AG04449 (cell line): ENCODE data around the gene EFCAB5.

Experiments used
- CTCF ChIA-PET: fragments of 350-600 bp; formaldehyde crosslinking; extraction: SDS; loops from one replicate; lab custom pipeline; 2021; ENCODE audit warnings: antibody characterized with exemption; lab: Yijun Ruan, JAX
- POLR2A ChIA-PET: fragments of 400-600, 350-600 bp; formaldehyde crosslinking; extraction: SDS; loops from one replicate; lab custom pipeline; 2020; ENCODE audit warnings: antibody characterized with exemption, inconsistent platforms; lab: Yijun Ruan, JAX
- DNase-seq: peaks from one replicate; pipeline ENCODE4 v3.0.0-alpha.2; 2010; ENCODE audit warnings: low read depth, low spot score
- H3K4me3 ChIP-seq: 2 replicates; pipeline ENCODE4 v1.5.1; 2011; ENCODE audit warnings: low read depth, mild to moderate bottlenecking, control low read depth, low read length
- TF ChIP-seq, protein P1 (sequence below): IDR thresholded peaks from one replicate; pipeline ENCODE4 v1.5.1; 2011; ENCODE audit warnings: mild to moderate bottlenecking, moderate library complexity, low read length, control low read depth, inconsistent platforms; ENCODE audit not compliant: insufficient read depth; ENCODE audit errors: missing control alignments

EFCAB5 gene

DNA sequence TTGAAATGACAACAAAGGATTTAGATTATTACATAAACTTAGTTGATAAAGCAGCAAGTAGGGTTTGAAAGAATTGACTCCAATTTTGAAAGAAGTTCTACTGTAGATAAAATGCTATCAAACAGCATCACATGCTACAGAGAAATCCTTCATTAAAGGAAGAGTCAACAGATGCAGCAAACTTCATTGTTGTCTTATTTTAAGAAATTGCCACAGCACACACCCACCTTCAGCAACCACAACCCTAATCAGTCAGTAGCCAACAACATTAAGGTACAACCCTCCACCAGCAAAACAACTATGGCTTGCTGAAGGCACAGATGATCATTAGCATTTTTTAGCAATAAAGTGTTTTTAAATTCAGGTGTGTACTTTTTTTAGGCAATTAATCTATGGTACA, 100.1 kb downstream of the EFCAB5 start:
- no peak overlapping the region for H3K4me3 ChIP-seq
- POLR2A ChIA-PET: no interaction called here
- no peak for DNase-seq
- TF ChIP-seq, protein P1, sequence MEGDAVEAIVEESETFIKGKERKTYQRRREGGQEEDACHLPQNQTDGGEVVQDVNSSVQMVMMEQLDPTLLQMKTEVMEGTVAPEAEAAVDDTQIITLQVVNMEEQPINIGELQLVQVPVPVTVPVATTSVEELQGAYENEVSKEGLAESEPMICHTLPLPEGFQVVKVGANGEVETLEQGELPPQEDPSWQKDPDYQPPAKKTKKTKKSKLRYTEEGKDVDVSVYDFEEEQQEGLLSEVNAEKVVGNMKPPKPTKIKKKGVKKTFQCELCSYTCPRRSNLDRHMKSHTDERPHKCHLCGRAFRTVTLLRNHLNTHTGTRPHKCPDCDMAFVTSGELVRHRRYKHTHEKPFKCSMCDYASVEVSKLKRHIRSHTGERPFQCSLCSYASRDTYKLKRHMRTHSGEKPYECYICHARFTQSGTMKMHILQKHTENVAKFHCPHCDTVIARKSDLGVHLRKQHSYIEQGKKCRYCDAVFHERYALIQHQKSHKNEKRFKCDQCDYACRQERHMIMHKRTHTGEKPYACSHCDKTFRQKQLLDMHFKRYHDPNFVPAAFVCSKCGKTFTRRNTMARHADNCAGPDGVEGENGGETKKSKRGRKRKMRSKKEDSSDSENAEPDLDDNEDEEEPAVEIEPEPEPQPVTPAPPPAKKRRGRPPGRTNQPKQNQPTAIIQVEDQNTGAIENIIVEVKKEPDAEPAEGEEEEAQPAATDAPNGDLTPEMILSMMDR: no peak
- CTCF ChIA-PET: interaction anchor here (1.2 to 3.3 kb wide), 2 partner anchors 14 to 51 kb away, joined by 3 to 12 read pairs; no protein-coding TSS in a partner anchor

DNA sequence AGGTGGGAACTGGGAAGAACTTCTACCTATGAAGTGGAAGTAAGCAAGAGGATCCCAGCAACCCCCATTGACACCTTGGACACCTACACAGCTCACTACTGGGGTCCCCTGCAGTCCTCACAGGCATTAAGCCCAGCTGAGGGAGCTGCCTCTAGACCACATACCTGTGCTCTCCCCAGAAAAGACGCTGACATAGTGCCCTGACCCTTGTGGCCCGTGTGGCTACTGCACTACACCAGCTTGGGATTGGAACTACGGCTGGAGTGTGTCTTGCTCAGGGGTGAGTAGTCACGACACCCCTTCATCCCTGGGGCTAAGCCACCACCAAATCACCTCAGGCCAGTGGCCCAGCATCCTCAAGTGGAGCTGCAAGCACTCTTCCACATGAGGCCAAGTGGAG, 120.9 kb downstream of the EFCAB5 start:
- DNase-seq: no peak
- TF ChIP-seq, protein P1: no peak
- CTCF ChIA-PET: interaction anchor here (1.0 to 1.7 kb wide), 4 partner anchors 32 to 131 kb away, joined by 3 to 6 read pairs (median 5); no protein-coding TSS in a partner anchor
- POLR2A ChIA-PET: no interaction called here
- no peak overlapping the region for H3K4me3 ChIP-seq

DNA sequence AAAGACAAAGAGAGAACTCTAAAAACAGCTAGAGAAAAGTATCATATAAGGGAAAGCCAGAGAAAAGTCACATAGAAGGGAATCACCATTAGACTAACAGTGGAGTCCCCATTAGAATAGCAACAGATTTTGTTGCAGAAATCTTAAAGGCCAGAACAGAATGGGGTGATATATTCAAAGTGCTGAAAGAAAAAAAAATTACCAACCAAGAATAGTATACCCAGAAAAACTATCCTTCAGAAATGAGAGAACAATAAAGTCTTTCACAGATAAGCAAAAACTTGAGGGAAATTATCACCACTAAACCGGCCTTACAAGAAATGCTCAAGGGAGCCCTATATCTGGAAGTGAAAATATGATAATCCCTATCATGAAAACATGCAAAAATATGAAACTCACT, 123.3 kb downstream of the EFCAB5 start:
- H3K4me3 ChIP-seq: no peak overlapping the region
- ChIA-PET POLR2A (no interaction called here), CTCF (interaction anchor here (0.6 to 2.1 kb wide), 4 partner anchors 14 to 40 kb away, joined by 3 to 7 read pairs (median 4); no protein-coding TSS in a partner anchor)
- TF ChIP-seq, protein P1: no peak
- no peak for DNase-seq

DNA sequence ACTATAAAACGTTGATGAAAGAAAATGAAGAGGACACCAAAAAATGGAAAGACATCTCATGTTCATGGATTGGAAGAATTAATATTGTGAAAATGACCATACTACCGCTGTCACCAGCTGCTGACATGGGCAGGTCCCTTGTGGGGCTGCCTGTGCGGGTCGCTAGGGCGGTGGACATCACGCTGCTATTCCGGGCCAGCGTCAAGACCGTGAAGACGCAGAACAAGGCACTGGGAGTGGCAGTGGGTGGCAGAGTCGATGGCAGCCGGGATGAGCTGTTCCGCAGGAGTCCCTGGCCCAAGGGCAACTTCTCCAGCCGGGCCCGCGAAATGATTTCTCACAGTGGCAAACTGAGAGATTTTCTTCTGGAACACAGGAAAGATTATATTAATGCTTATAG, 127.0 kb downstream of the EFCAB5 start:
- CTCF ChIA-PET: interaction anchor here (0.6 to 1.6 kb wide), 4 partner anchors 10 to 64 kb away, joined by 3 to 6 read pairs (median 4); no protein-coding TSS in a partner anchor
- DNase-seq: no peak
- TF ChIP-seq, protein P1: no peak
- POLR2A ChIA-PET: no interaction called here
- no peak overlapping the region for H3K4me3 ChIP-seq

DNA sequence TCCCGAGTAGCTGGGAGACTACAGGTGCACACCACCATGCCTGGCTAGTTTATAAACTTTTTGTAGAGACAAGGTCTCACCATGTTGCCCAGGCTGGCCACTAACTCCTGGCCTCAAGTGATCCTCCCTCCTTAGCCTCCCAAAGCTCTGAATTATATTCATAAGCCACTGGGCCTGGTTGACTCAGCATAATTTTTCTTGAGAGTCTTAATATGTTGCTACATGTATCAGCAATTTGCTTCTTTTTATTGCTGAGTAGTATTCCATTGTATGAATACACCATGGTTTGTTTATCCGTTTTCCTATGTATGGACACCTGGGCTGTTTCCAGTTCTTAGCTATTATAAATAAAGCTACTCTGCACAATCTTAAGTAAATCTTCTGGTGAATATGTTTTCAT, 132.8 kb downstream of the EFCAB5 start:
- TF ChIP-seq, protein P1: no peak
- no peak for DNase-seq
- CTCF ChIA-PET: interaction anchor here (4.2 kb wide), 1 partner anchor 19 kb away, joined by 40 read pairs; no protein-coding TSS in a partner anchor
- POLR2A ChIA-PET: no interaction called here
- H3K4me3 ChIP-seq: no peak overlapping the region

DNA sequence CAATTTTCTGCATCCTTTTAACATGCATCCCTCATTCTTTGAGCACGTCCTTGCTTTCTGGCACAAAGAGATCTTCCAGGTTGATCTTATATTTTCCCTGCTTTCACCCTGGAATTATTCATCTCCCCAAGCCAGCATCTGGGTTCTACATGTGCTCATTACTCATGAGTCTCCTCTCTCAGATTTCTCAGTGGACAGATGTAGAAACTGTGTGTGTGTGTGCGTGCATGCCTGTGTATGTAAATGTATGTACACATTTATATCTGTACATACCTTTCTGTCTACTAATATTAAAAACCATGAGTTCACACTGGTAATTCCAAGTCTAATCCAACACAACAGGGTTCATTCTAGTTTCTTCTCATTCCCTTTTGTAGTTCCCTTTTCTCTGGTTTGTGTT, 133.3 kb downstream of the EFCAB5 start:
- TF ChIP-seq, protein P1: no peak
- no peak overlapping the region for H3K4me3 ChIP-seq
- ChIA-PET CTCF (interaction anchor here (4.2 kb wide), 1 partner anchor 18 kb away, joined by 40 read pairs; no protein-coding TSS in a partner anchor), POLR2A (no interaction called here)
- DNase-seq: no peak
